Measurements from ENCODE around the gene MAF. TPM values are rescaled to one million over a fixed set of nuclear protein-coding genes. Genes with fewer than 3 reads are reported as not detected.

Gene MAF
- total RNA-seq, 4 donors from 2014 or later: 45.3 to 55.7 (median 46.8) TPM

- no peak for TF ChIP-seq CTCF (IDR thresholded peaks at IDR 0.05; ENCODE audit: low read depth)
Observed at GRCh38 chr16:79603055-79603454, 2.5 kb upstream of the MAF start.

GRCh38 chr16:79602628-79603014, 2.1 kb upstream of the MAF start:
- no peak for TF ChIP-seq CTCF (IDR thresholded peaks at IDR 0.05; ENCODE audit: low read depth)

GRCh38 chr16:79601931-79602627, 1.5 kb upstream of the MAF start:
- no peak for TF ChIP-seq CTCF (IDR thresholded peaks at IDR 0.05; ENCODE audit: low read depth)

GRCh38 chr16:79601092-79601930, 774 bp upstream of the MAF start:
- no peak for TF ChIP-seq CTCF (IDR thresholded peaks at IDR 0.05; ENCODE audit: low read depth)

- TF ChIP-seq CTCF (IDR thresholded peaks at IDR 0.05; ENCODE audit: low read depth): no peak
Observed at GRCh38 chr16:79599837-79600637, 500 bp downstream of the MAF start.

- no peak for TF ChIP-seq CTCF (IDR thresholded peaks at IDR 0.05; ENCODE audit: low read depth)
Observed at GRCh38 chr16:79599256-79599836, 1.2 kb downstream of the MAF start.
